Panc1 (cell line): ENCODE measurements around the gene ZNF385C.

ENCODE experiments used
- TCF7L2 ChIP-seq: IDR thresholded peaks from 2 replicates; pipeline ENCODE4 v1.6.1; 2011; ENCODE audit warnings: mild to moderate bottlenecking, low read depth, low read length, inconsistent platforms
- TF ChIP-seq, protein P1 (sequence below): fragments of 450-650 bp; IDR thresholded peaks from 2 replicates; pipeline ENCODE4 v1.5.1; 2017; ENCODE audit warnings: mild to moderate bottlenecking
- TF ChIP-seq, protein P2 (sequence below), 2 experiments: IDR thresholded peaks; 2 replicates each; pipeline ENCODE4 v1.6.1; 2011 to 2012; ENCODE audit warnings: low read depth in 2 of 2, control low read depth in 1 of 2, low read length in 1 of 2, mild to moderate bottlenecking in 1 of 2, moderate library complexity in 1 of 2; ENCODE audit not compliant: insufficient read depth in 1 of 2

DNA sequence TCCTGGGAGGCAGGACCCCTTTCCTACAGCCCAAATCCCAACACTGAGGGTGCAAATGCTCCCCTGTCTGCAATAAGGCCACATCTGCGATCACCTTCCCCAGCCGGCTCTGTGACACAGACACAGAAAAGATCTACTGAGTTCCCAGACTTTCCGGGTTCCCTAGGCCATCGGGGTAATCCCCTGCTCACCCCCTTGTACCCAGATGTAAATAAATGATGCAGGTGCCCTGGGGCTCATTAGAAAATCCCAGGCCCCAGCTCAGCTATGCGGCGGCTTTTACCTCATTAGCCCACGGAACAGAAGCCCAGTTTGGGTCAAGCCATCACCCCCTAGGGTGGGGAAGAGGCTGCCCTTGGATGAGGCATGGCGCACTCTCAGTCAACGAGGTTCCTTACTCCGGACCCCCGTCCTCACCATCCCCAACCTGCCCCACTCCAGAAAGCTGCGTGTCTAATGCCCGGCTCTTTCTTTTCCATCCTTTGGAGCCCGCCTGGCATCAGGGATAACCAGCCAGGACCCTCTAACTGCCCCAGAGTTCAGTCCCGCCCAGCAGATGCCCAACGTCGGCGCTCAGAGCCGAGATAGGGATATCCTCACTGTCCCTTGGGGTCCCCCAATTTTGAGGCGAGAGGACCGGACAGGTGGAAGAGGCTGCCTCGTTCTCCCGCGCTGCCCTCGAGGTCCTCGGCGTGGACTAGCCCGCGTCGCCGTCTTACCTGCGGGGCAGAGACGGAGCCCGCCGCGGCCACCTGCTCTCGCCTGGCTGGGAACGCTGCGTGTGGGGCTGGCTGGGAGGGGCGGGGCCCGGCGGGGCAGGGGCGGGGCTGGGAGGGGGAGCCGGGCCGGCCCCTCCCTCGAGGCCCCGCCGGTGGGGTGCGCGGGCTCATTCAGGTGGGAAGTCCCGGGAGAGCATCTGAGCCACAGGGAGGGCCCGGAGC lies at the start of gene ZNF385C:
- TF ChIP-seq, protein P1, sequence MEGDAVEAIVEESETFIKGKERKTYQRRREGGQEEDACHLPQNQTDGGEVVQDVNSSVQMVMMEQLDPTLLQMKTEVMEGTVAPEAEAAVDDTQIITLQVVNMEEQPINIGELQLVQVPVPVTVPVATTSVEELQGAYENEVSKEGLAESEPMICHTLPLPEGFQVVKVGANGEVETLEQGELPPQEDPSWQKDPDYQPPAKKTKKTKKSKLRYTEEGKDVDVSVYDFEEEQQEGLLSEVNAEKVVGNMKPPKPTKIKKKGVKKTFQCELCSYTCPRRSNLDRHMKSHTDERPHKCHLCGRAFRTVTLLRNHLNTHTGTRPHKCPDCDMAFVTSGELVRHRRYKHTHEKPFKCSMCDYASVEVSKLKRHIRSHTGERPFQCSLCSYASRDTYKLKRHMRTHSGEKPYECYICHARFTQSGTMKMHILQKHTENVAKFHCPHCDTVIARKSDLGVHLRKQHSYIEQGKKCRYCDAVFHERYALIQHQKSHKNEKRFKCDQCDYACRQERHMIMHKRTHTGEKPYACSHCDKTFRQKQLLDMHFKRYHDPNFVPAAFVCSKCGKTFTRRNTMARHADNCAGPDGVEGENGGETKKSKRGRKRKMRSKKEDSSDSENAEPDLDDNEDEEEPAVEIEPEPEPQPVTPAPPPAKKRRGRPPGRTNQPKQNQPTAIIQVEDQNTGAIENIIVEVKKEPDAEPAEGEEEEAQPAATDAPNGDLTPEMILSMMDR = no peak
- TF ChIP-seq, protein P2, sequence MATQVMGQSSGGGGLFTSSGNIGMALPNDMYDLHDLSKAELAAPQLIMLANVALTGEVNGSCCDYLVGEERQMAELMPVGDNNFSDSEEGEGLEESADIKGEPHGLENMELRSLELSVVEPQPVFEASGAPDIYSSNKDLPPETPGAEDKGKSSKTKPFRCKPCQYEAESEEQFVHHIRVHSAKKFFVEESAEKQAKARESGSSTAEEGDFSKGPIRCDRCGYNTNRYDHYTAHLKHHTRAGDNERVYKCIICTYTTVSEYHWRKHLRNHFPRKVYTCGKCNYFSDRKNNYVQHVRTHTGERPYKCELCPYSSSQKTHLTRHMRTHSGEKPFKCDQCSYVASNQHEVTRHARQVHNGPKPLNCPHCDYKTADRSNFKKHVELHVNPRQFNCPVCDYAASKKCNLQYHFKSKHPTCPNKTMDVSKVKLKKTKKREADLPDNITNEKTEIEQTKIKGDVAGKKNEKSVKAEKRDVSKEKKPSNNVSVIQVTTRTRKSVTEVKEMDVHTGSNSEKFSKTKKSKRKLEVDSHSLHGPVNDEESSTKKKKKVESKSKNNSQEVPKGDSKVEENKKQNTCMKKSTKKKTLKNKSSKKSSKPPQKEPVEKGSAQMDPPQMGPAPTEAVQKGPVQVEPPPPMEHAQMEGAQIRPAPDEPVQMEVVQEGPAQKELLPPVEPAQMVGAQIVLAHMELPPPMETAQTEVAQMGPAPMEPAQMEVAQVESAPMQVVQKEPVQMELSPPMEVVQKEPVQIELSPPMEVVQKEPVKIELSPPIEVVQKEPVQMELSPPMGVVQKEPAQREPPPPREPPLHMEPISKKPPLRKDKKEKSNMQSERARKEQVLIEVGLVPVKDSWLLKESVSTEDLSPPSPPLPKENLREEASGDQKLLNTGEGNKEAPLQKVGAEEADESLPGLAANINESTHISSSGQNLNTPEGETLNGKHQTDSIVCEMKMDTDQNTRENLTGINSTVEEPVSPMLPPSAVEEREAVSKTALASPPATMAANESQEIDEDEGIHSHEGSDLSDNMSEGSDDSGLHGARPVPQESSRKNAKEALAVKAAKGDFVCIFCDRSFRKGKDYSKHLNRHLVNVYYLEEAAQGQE (IDR thresholded peaks at IDR 0.05; ENCODE audit: insufficient read depth in 1 of 2, low read depth in 2 of 2, low read length in 1 of 2) = no peak
- no peak for TF ChIP-seq TCF7L2
